Activated T-helper 17 cell treated with anti-CD3 and anti-CD28 coated beads, Interleukin-2, amount 50 U/mL, for 72 hours (primary cell): ENCODE results near the gene MRPL58. TPM values are rescaled to one million over a fixed set of nuclear protein-coding genes. Genes with fewer than 3 reads are reported as not detected.
"Not testable (repeated sequence)": the region's sequence is repeated elsewhere in the genome, so short reads cannot be mapped to it uniquely, and the experiment has no call there.

Source experiments
- ATAC-seq: fragments of 150-1000 bp; cut with Tn5 transposase; replicated peaks from 2 replicates; pipeline ENCODE4 v1.10.0; 2021; ENCODE audit warnings: mild to moderate bottlenecking, moderate library complexity
- H3K27ac Mint-ChIP-seq: one replicate; pipeline ENCODE4 v1.8.0; 2022; ENCODE audit warnings: mixed read lengths
- H3K27me3 Mint-ChIP-seq: one replicate; pipeline ENCODE4 v1.8.0; 2022; ENCODE audit warnings: mixed read lengths
- H3K36me3 Mint-ChIP-seq: one replicate; pipeline ENCODE4 v1.8.0; 2022; ENCODE audit warnings: low read depth, mild to moderate bottlenecking, mixed read lengths
- H3K4me1 Mint-ChIP-seq: one replicate; pipeline ENCODE4 v1.8.0; 2022; ENCODE audit warnings: mixed read lengths
- H3K4me3 Mint-ChIP-seq: one replicate; pipeline ENCODE4 v1.8.0; 2022; ENCODE audit warnings: mild to moderate bottlenecking, mixed read lengths
- H3K9me3 Mint-ChIP-seq: one replicate; pipeline ENCODE4 v1.8.0; 2022; ENCODE audit warnings: mixed read lengths
- total RNA-seq, 2 donors: library from RNA; stranded (reverse); gene quantifications; one replicate each; pipeline ENCODE4 v1.2.3, GENCODE V29; 2022

MRPL58 gene
- total RNA-seq, 2 donors from 2014 or later, result 25.4 to 48.2 TPM

DNA sequence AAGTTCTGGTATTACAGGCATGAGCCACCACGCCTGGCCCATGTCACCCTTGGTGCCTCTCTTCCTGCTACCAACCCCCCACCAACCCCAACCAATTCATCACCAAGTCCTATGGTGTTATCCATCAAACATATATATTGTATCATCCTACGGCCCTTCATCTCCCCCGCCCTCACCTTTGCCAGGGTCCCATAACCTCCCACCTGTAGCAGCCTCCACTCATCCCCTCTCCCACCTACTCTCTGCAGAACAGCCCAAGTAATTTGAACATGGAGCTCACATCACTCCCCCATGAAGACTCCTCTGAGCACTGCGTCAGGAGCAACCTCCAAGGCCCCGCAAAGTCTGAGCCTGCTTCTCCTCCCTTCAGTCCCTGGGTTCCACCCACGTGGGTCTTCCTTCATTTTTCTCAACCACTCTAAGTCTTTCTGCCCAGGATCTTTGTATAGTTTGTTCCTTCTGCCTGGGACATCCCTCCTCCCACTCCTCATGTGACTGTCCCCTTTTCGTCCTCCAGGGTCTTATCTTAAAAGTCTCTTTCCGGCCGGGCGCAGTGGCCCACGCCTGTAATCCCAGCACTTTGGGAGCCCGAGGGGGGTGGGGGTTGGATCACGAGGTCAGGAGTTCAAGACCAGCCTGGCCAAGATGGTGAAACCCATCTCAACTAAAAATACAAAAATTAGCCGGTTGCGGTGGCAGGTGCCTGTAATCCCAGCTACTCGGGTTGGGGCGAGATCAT is 32.9 kb upstream of the MRPL58 start:
- H3K9me3 Mint-ChIP-seq, result no peaks in the 10 kb centered on the region
- no peaks in the 10 kb centered on the region for H3K36me3 Mint-ChIP-seq
- no peak for ATAC-seq
- H3K4me1 Mint-ChIP-seq, result peaks cover 5% of the 10 kb centered on the region
- H3K4me3 Mint-ChIP-seq, result no peak overlapping the region
- H3K27me3 Mint-ChIP-seq, result no peaks in the 10 kb centered on the region
- no peak overlapping the region for H3K27ac Mint-ChIP-seq

DNA sequence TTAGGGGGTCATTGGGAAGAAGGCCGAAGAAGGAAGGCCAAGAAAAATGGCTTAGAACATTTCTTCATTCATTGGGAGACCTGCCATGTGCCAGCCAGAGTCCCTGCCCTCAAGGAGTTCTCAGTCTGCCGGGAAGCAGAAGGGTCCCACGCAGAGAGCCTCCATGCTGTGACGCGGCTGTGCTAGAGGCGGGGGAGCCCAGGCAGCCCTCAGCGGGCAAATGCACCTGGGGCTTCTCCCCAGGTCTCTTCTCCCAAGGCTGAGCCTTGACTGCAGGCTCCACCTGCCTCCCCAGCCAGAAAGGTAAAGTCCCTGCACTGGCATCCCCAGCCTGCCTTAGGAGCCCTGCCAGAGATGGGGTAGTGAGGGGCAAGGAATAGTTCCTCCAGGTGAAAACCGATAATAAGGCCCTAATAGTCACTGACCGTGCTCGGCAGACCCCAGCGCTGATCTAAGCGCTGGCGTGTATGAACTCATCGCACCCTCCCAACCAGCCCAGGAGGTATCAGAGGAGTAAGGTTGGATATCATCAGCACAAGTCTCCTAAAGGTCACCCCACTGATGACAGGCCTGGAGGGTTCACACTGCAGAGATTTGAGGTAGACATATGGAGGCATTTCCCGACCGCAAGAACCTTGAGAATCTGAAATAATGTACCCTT is 31.0 kb upstream of the MRPL58 start:
- Mint-ChIP-seq H3K27ac (peak overlapping the region; percentile 83), H3K36me3 (no peaks in the 10 kb centered on the region), H3K9me3 (no peaks in the 10 kb centered on the region), H3K4me3 (peak overlapping the region; percentile 90), H3K27me3 (no peaks in the 10 kb centered on the region), H3K4me1 (peaks cover 5% of the 10 kb centered on the region)
- peak; percentile 29 for ATAC-seq

DNA sequence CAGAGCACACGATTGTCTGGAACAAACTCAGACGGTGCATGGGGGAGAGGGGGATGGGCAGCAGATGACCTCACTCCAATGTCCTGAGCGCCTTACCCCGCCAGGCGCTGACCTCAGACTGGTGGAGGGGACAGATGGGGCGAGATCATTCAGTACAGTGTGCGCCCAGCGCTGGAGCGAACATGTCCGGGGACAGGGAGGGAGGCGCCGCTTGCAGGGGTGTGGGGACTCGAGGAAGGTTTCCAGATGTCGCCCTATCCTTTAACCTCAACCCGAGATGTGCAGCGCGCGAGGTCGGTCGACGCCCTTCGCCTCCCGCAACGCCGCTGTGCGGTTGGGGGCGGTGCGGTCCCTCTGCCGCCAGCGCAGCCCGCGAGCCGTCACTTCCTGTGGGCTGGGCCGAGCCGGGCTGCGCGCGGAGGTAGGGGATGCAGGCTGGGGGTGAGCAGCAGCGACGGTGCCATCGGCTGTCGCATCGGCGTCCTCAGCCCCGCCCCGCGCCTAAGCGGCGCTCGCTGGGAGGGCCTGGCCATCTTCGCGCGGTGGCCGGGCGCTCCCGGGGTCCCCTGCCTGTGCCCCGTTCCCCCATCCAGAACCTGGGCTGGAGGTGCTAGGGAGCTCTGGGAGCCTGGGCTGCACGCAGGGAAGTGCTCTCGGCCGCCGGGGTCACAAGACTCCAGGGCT is 30.3 kb upstream of the MRPL58 start:
- H3K27ac Mint-ChIP-seq, result peak overlapping the region; percentile 83
- H3K9me3 Mint-ChIP-seq, result no peaks in the 10 kb centered on the region
- H3K4me3 Mint-ChIP-seq, result peak overlapping the region; percentile 90
- H3K27me3 Mint-ChIP-seq, result no peaks in the 10 kb centered on the region
- peak; percentile 97 for ATAC-seq
- H3K4me1 Mint-ChIP-seq, result peaks cover 5% of the 10 kb centered on the region
- no peaks in the 10 kb centered on the region for H3K36me3 Mint-ChIP-seq

DNA sequence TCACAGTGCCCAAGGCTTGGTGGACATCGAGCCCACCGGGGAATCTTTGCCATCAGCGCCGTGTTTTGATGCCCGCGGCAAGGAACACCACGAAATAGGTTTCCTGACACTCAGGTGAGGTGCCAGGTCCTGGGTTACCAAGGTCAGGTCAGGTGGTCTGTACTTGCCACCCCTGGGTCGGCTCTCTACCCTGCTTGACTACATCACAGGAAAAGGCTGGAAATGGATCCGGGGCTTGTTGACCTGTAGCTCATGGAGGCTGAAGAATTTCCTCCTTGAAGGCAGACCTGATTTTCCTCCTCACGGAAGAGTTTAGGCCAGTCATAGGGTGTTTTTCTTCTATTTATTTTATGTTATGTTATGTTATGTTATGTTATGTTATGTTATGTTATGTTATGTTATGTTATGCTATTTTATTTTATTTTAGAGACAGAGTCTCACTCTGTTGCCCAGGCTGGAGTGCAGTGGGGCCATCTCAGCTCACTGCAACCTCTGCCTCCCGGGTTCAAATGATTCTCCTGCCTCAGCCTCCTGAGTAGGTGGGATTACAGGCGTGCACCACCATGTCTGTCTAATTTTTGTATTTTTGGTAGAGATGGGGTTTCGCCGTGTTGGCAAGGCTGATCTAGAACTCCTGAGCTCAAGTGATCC is 29.7 kb upstream of the MRPL58 start:
- H3K4me3 Mint-ChIP-seq, result peak overlapping the region; percentile 90
- H3K27me3 Mint-ChIP-seq, H3K36me3 Mint-ChIP-seq, H3K4me1 Mint-ChIP-seq, H3K9me3 Mint-ChIP-seq, H3K27ac Mint-ChIP-seq, ATAC-seq: not testable (repeated sequence)

DNA sequence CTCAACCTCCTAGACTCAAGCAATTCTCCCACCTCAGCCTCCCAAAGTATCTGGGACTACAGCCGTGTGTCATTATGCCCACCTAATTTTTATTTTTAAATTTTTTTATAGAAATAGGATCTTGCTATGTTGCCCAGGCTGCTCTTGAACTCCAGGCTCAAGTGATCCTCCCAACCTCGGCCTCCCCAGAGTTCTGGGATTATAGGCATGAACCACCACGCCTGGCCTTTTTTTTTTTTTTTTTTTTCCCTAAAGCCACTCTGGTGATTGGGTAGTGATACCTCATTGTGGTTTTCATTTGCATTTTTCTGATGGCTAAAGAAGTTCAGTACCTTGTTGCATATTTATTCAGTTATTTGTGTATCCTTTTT is 26.3 kb upstream of the MRPL58 start:
- Mint-ChIP-seq H3K4me1 (peaks cover 5% of the 10 kb centered on the region), H3K4me3 (no peak overlapping the region), H3K36me3 (no peaks in the 10 kb centered on the region), H3K27ac (no peak overlapping the region), H3K9me3 (no peaks in the 10 kb centered on the region), H3K27me3 (no peaks in the 10 kb centered on the region)
- no peak for ATAC-seq

DNA sequence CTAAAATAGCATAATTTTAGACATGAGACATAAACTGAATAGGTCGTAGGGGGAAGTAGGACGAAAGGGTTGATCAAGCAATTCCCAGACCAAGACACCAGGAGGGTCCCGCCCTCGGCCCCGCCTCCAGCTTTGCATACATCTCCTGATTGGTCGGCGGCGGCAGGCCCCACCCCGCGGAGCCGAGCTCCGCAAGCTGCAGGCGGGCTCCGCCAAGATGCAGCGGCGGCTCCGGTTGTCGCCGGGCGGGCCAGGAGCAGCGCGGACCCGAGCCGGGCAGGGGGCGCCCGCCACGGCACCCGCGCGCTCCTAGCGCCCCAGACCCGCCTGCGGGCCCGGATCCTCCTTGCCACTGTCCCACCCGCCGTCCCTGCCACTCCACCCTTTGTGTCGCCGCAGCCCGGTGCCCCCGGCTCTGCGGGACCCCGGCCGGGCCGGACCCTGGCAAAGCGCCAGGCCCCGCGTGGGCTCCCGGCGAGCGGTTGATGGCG is 25.0 kb upstream of the MRPL58 start, which contains the start of gene CDR2L:
TSS of gene CDR2L (plus strand) at position 215 of the 491 bp plus-strand sequence. CDS start 412 bp downstream, outside the sequence.
- Mint-ChIP-seq H3K4me1 (no peaks in the 10 kb centered on the region), H3K36me3 (no peaks in the 10 kb centered on the region), H3K4me3 (peak within 1 kb of the TSS; percentile 86), H3K27me3 (no peaks in the 10 kb centered on the region), H3K27ac (no peak within 1 kb of the TSS), H3K9me3 (no peaks in the 10 kb centered on the region)
- ATAC-seq, result peak; percentile 99

DNA sequence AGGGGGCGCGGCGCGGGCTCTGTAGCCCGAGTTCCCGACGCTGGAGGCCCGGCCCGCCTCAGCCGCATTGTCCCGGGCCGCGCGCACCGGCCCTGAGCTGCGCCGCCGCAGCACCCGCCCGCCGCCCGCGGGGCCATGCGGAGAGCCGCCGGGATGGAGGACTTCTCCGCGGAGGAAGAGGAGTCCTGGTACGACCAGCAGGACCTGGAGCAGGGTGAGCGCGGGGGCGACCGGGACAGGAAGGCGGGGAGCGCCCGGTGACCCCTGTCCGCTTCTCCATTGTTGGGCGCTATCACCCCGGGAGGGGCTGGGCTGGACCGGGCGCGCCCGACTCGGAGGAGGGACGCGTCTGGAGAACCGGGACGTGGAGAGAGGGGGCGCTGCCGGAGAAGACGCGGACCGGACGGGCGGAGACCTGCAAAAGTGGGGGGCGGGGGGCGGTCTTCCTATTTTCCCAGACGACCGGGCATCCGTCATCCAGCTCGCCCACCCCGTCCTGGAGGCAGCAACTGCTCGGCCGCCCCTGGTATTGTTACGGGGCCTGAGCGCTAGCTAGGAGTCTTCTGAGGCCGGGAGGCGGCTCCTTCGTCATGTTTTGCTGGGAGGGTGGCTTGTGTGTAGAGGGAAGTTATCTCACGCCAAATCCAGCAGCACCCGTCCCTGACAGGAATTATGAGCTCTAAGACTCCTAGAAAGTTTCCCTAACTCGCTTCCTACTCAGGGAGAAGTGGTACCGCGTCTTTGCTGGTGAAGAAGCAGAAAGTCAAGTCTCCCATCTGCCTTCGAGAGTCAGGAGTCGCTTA is 24.4 kb upstream of the MRPL58 start:
- Mint-ChIP-seq H3K27me3 (no peaks in the 10 kb centered on the region), H3K4me1 (no peaks in the 10 kb centered on the region), H3K36me3 (no peaks in the 10 kb centered on the region), H3K9me3 (no peaks in the 10 kb centered on the region), H3K4me3 (peak overlapping the region; percentile 50), H3K27ac (no peak overlapping the region)
- peak; percentile 64 for ATAC-seq

DNA sequence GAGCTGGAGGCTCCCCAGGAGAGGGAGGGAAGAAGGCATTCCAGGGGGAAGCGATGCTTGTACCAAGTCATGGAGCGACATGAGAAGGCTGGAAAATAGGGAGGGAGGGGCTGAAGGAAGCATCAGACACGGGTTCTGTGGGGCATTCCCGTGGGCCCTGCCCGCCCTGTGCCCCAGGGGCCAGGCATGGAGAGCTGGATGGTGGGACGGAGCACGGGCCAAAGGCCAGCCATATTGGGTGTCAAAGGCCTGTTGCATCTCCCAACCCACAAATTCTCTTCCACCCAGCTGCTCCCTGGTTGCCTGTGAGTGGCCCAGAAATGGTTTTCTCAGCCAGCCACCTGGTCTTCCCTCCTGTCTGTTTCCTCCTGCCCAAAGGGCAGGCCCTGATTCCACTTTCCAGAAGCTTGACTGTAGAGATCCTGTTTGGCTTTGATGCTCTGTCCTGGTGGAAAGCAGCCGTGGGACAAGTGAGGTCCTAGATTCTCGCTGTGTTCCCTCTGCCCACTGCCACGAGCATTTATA is 21.8 kb upstream of the MRPL58 start:
- no peaks in the 10 kb centered on the region for H3K9me3 Mint-ChIP-seq
- no peaks in the 10 kb centered on the region for H3K4me1 Mint-ChIP-seq
- no peaks in the 10 kb centered on the region for H3K36me3 Mint-ChIP-seq
- no peak for ATAC-seq
- H3K27ac Mint-ChIP-seq, result no peak overlapping the region
- no peaks in the 10 kb centered on the region for H3K27me3 Mint-ChIP-seq
- H3K4me3 Mint-ChIP-seq, result no peak overlapping the region

DNA sequence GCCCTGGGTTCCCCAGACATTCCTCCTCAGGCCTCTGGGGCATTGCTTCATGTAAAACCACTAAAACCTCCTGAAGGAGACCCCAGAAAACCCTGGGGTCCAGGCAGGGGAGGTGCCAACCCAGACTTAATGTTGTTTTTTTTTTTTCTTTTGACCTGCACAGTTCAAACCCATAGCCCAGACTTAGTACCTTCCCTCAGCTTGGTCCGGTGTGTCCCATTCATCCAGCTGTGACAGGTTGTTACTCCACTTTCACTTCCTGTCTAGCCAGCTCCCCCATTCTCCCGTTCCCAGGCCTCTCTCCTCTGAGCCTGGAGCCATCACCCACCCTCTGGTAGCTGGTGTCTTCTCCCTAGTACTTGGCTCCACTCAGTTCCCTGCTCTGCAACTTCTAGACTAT is 20.2 kb upstream of the MRPL58 start:
- Mint-ChIP-seq H3K9me3 (no peaks in the 10 kb centered on the region), H3K4me1 (no peaks in the 10 kb centered on the region), H3K36me3 (no peaks in the 10 kb centered on the region)

DNA sequence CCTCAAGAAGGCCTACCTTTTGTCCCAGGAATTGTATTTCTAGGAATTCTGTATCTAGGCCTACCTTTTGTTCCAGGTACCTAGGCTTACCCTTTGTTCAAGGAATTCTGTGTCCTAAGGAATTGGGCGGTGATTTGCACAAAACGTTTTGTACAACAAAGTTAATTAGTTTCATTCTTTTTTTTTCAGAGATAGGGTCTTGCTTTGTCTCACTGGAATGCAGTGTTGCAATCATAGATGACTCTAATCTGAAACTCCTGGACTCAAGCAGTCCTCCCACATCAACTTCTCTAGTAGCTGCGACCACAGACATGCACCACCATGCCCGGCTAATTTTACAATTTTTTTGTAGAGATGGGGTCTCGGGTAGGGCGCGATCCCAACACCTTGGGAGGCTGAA is 18.0 kb upstream of the MRPL58 start:
- Mint-ChIP-seq H3K27me3 (no peaks in the 10 kb centered on the region), H3K27ac (no peak overlapping the region), H3K4me1 (no peaks in the 10 kb centered on the region), H3K36me3 (no peaks in the 10 kb centered on the region), H3K4me3 (no peak overlapping the region), H3K9me3 (no peaks in the 10 kb centered on the region)
- no peak for ATAC-seq

More for the DNA sequence above, 20.2 kb upstream of the MRPL58 start:
- H3K27ac Mint-ChIP-seq, result no peak overlapping the region
- H3K27me3 Mint-ChIP-seq, result no peaks in the 10 kb centered on the region
- H3K4me3 Mint-ChIP-seq, result no peak overlapping the region
- no peak for ATAC-seq

DNA sequence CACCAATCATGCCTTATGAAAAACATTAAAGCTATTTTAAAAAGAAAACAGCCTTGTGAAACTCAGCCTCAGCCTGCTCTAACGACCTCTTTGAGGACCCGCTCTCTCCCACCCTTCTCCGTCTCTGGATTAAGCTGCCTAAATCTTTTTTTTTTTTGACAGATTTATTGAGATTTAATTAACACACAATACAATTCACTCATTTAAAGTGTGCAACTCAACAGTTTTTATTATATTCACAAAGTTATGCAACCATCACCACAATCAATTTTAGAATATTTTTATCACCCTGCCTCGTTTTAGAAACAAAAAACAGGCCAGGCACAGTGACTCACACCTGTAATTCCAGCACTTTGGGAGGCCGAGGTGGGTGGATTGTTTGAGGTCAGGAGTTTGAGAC is 16.6 kb upstream of the MRPL58 start:
- no peaks in the 10 kb centered on the region for H3K27me3 Mint-ChIP-seq
- H3K36me3 Mint-ChIP-seq, result no peaks in the 10 kb centered on the region
- H3K9me3 Mint-ChIP-seq, result no peaks in the 10 kb centered on the region
- no peak overlapping the region for H3K27ac Mint-ChIP-seq
- H3K4me1 Mint-ChIP-seq, result no peaks in the 10 kb centered on the region
- no peak for ATAC-seq
- no peak overlapping the region for H3K4me3 Mint-ChIP-seq

DNA sequence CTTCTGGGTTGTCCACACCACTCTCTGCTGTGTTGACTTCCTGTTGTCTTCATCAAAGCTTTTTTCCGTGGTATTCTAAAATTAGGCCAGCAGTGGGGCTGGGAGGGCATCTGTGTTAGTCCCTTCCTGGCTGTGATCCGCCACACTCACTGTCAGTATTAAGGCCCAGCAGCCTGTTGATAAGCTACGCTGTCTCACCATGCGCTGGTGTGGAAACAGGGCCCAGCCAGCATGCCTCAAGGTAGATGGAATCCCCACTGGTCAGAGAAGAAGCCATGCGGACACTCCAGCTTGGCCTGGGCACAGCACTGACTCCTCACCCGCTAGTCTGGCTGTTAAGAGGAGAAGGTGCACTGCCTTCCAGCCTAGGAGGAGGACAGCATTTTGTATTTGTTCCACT is 13.7 kb upstream of the MRPL58 start:
- Mint-ChIP-seq H3K4me1 (no peaks in the 10 kb centered on the region), H3K36me3 (no peaks in the 10 kb centered on the region), H3K9me3 (no peaks in the 10 kb centered on the region), H3K4me3 (no peak overlapping the region), H3K27ac (peak overlapping the region; percentile 38), H3K27me3 (no peaks in the 10 kb centered on the region)
- ATAC-seq, result no peak

DNA sequence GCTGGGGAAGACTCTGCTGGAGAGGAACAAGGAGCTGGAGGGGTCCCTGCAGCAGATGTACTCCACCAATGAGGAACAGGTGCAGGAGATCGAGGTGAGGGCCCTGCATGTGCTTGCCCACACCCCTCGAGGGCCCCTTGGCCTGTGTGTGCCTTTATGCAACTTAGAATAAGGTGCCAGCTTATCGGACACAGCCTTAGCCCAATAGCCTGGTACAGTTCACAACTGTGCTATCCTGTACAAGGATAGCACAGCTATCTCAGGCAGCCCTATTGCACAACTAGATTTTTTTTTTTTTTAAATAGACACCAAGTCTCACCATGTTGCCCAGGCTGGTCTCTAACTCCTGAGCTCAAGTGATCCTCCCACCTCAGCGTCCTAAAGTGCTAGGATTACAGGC is 12.9 kb upstream of the MRPL58 start:
- no peaks in the 10 kb centered on the region for H3K36me3 Mint-ChIP-seq
- H3K27me3 Mint-ChIP-seq, result no peaks in the 10 kb centered on the region
- no peak overlapping the region for H3K4me3 Mint-ChIP-seq
- no peaks in the 10 kb centered on the region for H3K9me3 Mint-ChIP-seq
- no peak for ATAC-seq
- no peak overlapping the region for H3K27ac Mint-ChIP-seq
- no peaks in the 10 kb centered on the region for H3K4me1 Mint-ChIP-seq
